MM.1S (cell line): ENCODE data around the gene MYLK.

Experiments
- DNase-seq: peaks from one replicate; pipeline ENCODE4 v3.0.0-alpha.2; 2015
- H2AFZ ChIP-seq: fragments of 300-600 bp; sonication (generic); 2 replicates; pipeline ENCODE4 v1.6.0; 2016; ENCODE audit warnings: antibody characterized with exemption, low read length
- H3F3A ChIP-seq: fragments of 300-600 bp; sonication (generic); 2 replicates; pipeline ENCODE4 v1.6.1; 2016; ENCODE audit warnings: mild to moderate bottlenecking, antibody characterized with exemption, low read length, moderate library complexity, mixed read lengths; ENCODE audit not compliant: insufficient read depth
- H3K27ac ChIP-seq: fragments of 300-600 bp; sonication (generic); 2 replicates; pipeline ENCODE4 v1.5.1; 2016; ENCODE audit warnings: mild to moderate bottlenecking, low read length
- H3K27me3 ChIP-seq: fragments of 300-600 bp; sonication (generic); replicated peaks from 2 replicates; pipeline ENCODE4 v1.6.0; 2016; ENCODE audit warnings: low read length; ENCODE audit not compliant: insufficient read depth
- H3K36me3 ChIP-seq: fragments of 300-600 bp; sonication (generic); replicated peaks from 2 replicates; pipeline ENCODE4 v1.6.1; 2016; ENCODE audit warnings: mild to moderate bottlenecking, low read length, mixed read lengths; ENCODE audit not compliant: insufficient read depth
- H3K4me1 ChIP-seq: fragments of 300-600 bp; sonication (generic); 2 replicates; pipeline ENCODE4 v1.6.1; 2016; ENCODE audit warnings: low read length, mixed read lengths
- H3K4me2 ChIP-seq: fragments of 300-600 bp; sonication (generic); 2 replicates; pipeline ENCODE4 v1.6.0; 2016; ENCODE audit warnings: low read depth, low read length
- H3K4me3 ChIP-seq: fragments of 300-600 bp; sonication (generic); 2 replicates; pipeline ENCODE4 v1.5.1; 2016; ENCODE audit warnings: low read length, mixed read lengths
- H3K79me2 ChIP-seq: fragments of 300-600 bp; sonication (generic); 2 replicates; pipeline ENCODE4 v1.6.1; 2016; ENCODE audit warnings: mixed run types, low read length, mixed read lengths
- H3K9ac ChIP-seq: fragments of 300-600 bp; sonication (generic); 2 replicates; pipeline ENCODE4 v1.6.1; 2016; ENCODE audit warnings: low read length, mixed read lengths
- H3K9me2 ChIP-seq: fragments of 300-600 bp; sonication (generic); replicated peaks from 2 replicates; pipeline ENCODE4 v1.6.1; 2016; ENCODE audit warnings: mild to moderate bottlenecking, low read length, mixed read lengths; ENCODE audit not compliant: insufficient read depth
- H3K9me3 ChIP-seq: fragments of 300-600 bp; sonication (generic); replicated peaks from 2 replicates; pipeline ENCODE4 v1.6.1; 2016; ENCODE audit warnings: mild to moderate bottlenecking, low read length, mixed read lengths; ENCODE audit not compliant: insufficient read depth
- H4K20me1 ChIP-seq: fragments of 300-600 bp; sonication (generic); 2 replicates; pipeline ENCODE4 v1.6.1; 2016; ENCODE audit warnings: mild to moderate bottlenecking, low read length, moderate library complexity, mixed read lengths; ENCODE audit not compliant: insufficient read depth
- CTCF ChIP-seq: fragments of 300-600 bp; sonication (generic); IDR thresholded peaks from 2 replicates; pipeline ENCODE4 v1.5.1; 2016; ENCODE audit warnings: antibody characterized with exemption, low read length, mixed read lengths
- EZH2 ChIP-seq: fragments of 300-600 bp; sonication (generic); optimal IDR thresholded peaks from 2 replicates; pipeline ENCODE3; 2017; ENCODE audit warnings: low read depth, mild to moderate bottlenecking, antibody characterized with exemption, low read length, mixed read lengths
- EZH2phosphoT487 ChIP-seq: fragments of 300-600 bp; sonication (generic); IDR thresholded peaks from 2 replicates; pipeline ENCODE4 v1.6.1; 2018; ENCODE audit warnings: antibody characterized with exemption, low read length

The MYLK gene

GRCh38 chr3:123655400-123655799 is 228.7 kb downstream of the MYLK start:
- H3K9me2 ChIP-seq, result no peaks in the 10 kb centered on the region
- DNase-seq, result no peak
- no peak overlapping the region for H3K4me3 ChIP-seq
- no peaks in the 10 kb centered on the region for H3K27me3 ChIP-seq
- H3K9ac ChIP-seq, result no peak overlapping the region
- no peak overlapping the region for H2AFZ ChIP-seq
- no peak overlapping the region for H3K4me2 ChIP-seq
- H3K36me3 ChIP-seq, result no peaks in the 10 kb centered on the region
- TF ChIP-seq EZH2phosphoT487, result no peak
- TF ChIP-seq CTCF, result no peak
- no peak for TF ChIP-seq EZH2
- H3F3A ChIP-seq, result no peaks in the 10 kb centered on the region
- H3K9me3 ChIP-seq, result no peaks in the 10 kb centered on the region
- no peak overlapping the region for H3K27ac ChIP-seq
- no peaks in the 10 kb centered on the region for H3K4me1 ChIP-seq
- no peaks in the 10 kb centered on the region for H3K79me2 ChIP-seq
- H4K20me1 ChIP-seq, result no peaks in the 10 kb centered on the region

GRCh38 chr3:123653221-123653682 is 230.9 kb downstream of the MYLK start:
- Histone ChIP-seq H3K9me3 (no peaks in the 10 kb centered on the region), H3K27ac (no peak overlapping the region), H3K9me2 (no peaks in the 10 kb centered on the region), H3K9ac (no peak overlapping the region), H3K27me3 (no peaks in the 10 kb centered on the region), H3K4me2 (no peak overlapping the region), H3F3A (no peaks in the 10 kb centered on the region), H3K4me1 (no peaks in the 10 kb centered on the region), H2AFZ (no peak overlapping the region), H3K4me3 (no peak overlapping the region), H3K36me3 (no peaks in the 10 kb centered on the region), H4K20me1 (no peaks in the 10 kb centered on the region), H3K79me2 (no peaks in the 10 kb centered on the region)
- TF ChIP-seq EZH2phosphoT487, result no peak
- no peak for TF ChIP-seq CTCF
- no peak for TF ChIP-seq EZH2
- DNase-seq, result no peak

- Histone ChIP-seq H4K20me1 (no peaks in the 10 kb centered on the region), H3K9me2 (no peaks in the 10 kb centered on the region), H3K79me2 (no peaks in the 10 kb centered on the region), H2AFZ (no peak overlapping the region), H3F3A (no peaks in the 10 kb centered on the region), H3K4me2 (no peak overlapping the region), H3K4me3 (no peak overlapping the region), H3K9ac (no peak overlapping the region), H3K9me3 (no peaks in the 10 kb centered on the region), H3K27me3 (no peaks in the 10 kb centered on the region), H3K4me1 (no peaks in the 10 kb centered on the region), H3K27ac (no peak overlapping the region), H3K36me3 (no peaks in the 10 kb centered on the region)
- peak; percentile 44 for DNase-seq
- TF ChIP-seq EZH2phosphoT487 (no peak), CTCF (peak; percentile 91), EZH2 (no peak)
These were observed 231.7 kb downstream of the MYLK start for GRCh38 chr3:123652342-123652984.
